ENCODE measurements around the gene INPP5A. TPM values are rescaled to one million over a fixed set of nuclear protein-coding genes. Genes with fewer than 3 reads are reported as not detected.

Gene INPP5A
- total and polyA plus RNA-seq, 2 of the 13 experiments (the other 11 are each of a cell fraction or from before 2014, with no cell fraction given), result 17.5 to 37.9 TPM

DNA sequence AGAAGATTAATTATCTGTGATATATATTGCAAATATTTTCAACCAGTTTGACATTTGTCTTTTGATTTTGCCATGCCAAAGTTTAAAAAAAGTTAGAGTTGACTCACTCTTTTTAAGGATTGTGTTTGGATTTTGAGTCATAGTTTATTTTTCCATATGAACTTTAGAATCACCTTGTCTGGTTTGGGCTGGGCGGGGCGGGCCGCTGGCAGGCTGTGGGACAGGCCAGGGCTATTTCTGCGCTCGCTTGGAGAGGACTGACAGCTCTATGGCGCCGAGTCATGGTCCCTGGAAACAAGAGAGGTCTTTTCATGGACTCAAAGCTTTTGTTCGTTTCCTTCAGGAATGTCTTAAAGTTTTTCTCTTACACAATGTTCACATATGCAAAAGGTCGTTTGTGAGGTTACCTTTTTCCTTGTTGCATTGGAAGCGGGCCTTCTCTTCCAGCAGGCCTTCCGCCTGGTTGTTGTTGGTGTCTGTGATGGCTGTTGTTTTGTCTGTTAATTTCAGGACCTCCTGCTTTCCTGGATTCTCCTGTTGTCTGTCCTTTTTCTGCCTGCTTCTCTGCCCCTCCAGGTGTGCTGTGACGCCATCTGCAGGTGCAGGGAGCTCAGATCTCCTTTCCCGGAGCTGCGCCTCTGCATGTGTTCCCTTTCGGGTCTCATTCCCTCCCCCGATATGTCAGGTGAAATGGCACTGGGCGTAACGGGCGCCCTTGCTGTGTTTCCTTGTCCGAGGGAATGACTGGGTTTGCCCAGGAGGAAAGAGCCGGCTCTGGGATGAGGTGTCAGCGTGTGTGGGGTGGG is 53.8 kb downstream of the INPP5A start (continued):
- TF ChIP-seq ZNF446 (CRISPR knock-in tag; IDR thresholded peaks at IDR 0.05) (no peak), YEATS4 (CRISPR knock-in tag; IDR thresholded peaks at IDR 0.05; ENCODE audit: borderline replicate concordance) (peak; percentile 64; the same call in 1 of the 2 replicates), HDAC2 (CRISPR knock-in tag; IDR thresholded peaks at IDR 0.05) (no peak), ZNF263 (CRISPR knock-in tag; IDR thresholded peaks at IDR 0.05) (0 out of 2 replicates have a peak, but pooled peaks have one; percentile 33), SMARCC2 (IDR thresholded peaks at IDR 0.05) (no peak)
- TF ChIP-seq, protein P1, sequence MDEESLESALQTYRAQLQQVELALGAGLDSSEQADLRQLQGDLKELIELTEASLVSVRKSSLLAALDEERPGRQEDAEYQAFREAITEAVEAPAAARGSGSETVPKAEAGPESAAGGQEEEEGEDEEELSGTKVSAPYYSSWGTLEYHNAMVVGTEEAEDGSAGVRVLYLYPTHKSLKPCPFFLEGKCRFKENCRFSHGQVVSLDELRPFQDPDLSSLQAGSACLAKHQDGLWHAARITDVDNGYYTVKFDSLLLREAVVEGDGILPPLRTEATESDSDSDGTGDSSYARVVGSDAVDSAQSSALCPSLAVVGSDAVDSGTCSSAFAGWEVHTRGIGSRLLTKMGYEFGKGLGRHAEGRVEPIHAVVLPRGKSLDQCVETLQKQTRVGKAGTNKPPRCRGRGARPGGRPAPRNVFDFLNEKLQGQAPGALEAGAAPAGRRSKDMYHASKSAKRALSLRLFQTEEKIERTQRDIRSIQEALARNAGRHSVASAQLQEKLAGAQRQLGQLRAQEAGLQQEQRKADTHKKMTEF (CRISPR knock-in tag; IDR thresholded peaks at IDR 0.05), result peak; percentile 61; the same call in 1 of the 2 replicates
- TF ChIP-seq, protein P2, sequence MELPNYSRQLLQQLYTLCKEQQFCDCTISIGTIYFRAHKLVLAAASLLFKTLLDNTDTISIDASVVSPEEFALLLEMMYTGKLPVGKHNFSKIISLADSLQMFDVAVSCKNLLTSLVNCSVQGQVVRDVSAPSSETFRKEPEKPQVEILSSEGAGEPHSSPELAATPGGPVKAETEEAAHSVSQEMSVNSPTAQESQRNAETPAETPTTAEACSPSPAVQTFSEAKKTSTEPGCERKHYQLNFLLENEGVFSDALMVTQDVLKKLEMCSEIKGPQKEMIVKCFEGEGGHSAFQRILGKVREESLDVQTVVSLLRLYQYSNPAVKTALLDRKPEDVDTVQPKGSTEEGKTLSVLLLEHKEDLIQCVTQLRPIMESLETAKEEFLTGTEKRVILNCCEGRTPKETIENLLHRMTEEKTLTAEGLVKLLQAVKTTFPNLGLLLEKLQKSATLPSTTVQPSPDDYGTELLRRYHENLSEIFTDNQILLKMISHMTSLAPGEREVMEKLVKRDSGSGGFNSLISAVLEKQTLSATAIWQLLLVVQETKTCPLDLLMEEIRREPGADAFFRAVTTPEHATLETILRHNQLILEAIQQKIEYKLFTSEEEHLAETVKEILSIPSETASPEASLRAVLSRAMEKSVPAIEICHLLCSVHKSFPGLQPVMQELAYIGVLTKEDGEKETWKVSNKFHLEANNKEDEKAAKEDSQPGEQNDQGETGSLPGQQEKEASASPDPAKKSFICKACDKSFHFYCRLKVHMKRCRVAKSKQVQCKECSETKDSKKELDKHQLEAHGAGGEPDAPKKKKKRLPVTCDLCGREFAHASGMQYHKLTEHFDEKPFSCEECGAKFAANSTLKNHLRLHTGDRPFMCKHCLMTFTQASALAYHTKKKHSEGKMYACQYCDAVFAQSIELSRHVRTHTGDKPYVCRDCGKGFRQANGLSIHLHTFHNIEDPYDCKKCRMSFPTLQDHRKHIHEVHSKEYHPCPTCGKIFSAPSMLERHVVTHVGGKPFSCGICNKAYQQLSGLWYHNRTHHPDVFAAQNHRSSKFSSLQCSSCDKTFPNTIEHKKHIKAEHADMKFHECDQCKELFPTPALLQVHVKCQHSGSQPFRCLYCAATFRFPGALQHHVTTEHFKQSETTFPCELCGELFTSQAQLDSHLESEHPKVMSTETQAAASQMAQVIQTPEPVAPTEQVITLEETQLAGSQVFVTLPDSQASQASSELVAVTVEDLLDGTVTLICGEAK (IDR thresholded peaks at IDR 0.05), result no peak
- TF ChIP-seq, protein P2 (CRISPR knock-in tag; IDR thresholded peaks at IDR 0.05), result peak; percentile 62
- TF ChIP-seq, protein P3, sequence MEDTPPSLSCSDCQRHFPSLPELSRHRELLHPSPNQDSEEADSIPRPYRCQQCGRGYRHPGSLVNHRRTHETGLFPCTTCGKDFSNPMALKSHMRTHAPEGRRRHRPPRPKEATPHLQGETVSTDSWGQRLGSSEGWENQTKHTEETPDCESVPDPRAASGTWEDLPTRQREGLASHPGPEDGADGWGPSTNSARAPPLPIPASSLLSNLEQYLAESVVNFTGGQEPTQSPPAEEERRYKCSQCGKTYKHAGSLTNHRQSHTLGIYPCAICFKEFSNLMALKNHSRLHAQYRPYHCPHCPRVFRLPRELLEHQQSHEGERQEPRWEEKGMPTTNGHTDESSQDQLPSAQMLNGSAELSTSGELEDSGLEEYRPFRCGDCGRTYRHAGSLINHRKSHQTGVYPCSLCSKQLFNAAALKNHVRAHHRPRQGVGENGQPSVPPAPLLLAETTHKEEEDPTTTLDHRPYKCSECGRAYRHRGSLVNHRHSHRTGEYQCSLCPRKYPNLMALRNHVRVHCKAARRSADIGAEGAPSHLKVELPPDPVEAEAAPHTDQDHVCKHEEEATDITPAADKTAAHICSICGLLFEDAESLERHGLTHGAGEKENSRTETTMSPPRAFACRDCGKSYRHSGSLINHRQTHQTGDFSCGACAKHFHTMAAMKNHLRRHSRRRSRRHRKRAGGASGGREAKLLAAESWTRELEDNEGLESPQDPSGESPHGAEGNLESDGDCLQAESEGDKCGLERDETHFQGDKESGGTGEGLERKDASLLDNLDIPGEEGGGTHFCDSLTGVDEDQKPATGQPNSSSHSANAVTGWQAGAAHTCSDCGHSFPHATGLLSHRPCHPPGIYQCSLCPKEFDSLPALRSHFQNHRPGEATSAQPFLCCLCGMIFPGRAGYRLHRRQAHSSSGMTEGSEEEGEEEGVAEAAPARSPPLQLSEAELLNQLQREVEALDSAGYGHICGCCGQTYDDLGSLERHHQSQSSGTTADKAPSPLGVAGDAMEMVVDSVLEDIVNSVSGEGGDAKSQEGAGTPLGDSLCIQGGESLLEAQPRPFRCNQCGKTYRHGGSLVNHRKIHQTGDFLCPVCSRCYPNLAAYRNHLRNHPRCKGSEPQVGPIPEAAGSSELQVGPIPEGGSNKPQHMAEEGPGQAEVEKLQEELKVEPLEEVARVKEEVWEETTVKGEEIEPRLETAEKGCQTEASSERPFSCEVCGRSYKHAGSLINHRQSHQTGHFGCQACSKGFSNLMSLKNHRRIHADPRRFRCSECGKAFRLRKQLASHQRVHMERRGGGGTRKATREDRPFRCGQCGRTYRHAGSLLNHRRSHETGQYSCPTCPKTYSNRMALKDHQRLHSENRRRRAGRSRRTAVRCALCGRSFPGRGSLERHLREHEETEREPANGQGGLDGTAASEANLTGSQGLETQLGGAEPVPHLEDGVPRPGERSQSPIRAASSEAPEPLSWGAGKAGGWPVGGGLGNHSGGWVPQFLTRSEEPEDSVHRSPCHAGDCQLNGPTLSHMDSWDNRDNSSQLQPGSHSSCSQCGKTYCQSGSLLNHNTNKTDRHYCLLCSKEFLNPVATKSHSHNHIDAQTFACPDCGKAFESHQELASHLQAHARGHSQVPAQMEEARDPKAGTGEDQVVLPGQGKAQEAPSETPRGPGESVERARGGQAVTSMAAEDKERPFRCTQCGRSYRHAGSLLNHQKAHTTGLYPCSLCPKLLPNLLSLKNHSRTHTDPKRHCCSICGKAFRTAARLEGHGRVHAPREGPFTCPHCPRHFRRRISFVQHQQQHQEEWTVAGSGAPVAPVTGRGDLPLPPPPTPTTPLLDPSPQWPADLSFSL (CRISPR knock-in tag; IDR thresholded peaks at IDR 0.05), result no peak
- TF ChIP-seq, protein P4, sequence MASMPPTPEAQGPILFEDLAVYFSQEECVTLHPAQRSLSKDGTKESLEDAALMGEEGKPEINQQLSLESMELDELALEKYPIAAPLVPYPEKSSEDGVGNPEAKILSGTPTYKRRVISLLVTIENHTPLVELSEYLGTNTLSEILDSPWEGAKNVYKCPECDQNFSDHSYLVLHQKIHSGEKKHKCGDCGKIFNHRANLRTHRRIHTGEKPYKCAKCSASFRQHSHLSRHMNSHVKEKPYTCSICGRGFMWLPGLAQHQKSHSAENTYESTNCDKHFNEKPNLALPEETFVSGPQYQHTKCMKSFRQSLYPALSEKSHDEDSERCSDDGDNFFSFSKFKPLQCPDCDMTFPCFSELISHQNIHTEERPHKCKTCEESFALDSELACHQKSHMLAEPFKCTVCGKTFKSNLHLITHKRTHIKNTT (CRISPR knock-in tag; IDR thresholded peaks at IDR 0.05), result no peak

All from HepG2 (cell line).